ENCODE data around the gene C16orf78.
A peak's percentile ranks its signal among the peaks of the same experiment; 100 is the strongest.

C16orf78 gene

DNA sequence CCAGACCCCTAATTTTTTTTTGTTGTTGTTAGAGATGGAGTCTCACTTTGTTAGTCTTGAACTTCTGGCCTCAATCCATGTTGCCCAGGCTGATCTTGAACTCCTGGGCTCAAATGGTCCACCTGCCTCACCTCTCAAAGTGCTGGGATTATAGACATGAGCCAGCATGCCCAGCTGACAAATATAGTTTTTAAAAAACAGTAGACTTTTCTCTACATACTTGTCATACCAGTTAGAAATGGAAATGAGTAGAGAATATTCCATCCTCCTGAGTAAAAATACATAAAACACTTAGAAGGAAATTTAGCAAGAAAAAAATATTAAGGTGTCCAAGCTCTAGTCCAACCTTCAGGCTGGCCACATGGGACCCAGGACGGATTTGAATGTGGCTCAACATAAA is 21.4 kb downstream of the C16orf78 start:
- no peak for DNase-seq (ENCODE audit: low read depth)

DNA sequence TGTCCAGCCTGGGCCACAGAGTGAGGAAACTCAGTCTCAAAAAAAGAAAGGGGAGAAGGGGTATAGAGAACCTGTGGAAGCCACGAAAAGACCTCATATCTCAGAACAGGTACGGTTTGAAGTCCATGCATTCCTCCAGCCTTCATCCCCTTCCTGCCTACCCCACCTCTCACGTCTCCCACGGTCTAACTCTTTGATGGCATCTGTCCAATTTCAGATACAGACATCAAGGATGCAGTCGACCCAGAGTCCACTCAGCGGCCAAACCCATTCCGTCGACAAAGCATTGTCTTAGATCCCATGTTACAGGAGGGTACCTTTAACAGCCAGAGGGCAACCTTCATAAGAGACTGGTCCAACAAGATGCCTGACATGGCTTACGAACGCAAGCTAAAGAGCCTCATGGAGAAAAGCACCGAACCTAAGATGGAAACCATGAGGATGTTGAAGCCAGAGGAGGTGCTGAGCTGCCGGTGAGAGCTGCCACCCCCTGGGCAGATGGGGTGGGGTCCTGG is 22.7 kb downstream of the C16orf78 start:
- DNase-seq (ENCODE audit: low read depth): no peak

GRCh38 chr16:49398761-49399160 is 25.2 kb downstream of the C16orf78 start:
- no peak for DNase-seq (ENCODE audit: low read depth)

- DNase-seq (ENCODE audit: low read depth): no peak
These were observed 26.2 kb downstream of the C16orf78 start for GRCh38 chr16:49399594-49400364.

DNA sequence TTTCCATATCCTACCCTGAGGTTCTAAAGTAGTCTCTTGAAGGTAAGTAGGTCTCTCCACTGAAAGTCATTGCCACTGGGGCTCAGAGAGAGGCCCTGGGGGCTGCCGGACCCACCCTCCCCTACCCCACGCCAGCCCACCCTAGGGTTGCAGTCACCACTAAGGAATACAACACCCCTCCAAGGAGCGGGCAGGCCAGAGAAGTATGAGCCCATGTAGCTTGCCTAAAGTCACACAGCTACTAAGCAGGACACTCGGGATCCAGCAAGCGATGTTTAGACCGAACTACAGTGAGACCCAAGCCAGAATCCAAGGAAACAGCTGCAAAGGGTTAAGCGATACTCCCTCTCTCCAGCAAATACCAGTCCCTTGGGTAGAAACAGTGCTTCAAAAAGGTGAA is 27.0 kb downstream of the C16orf78 start:
- no peak for DNase-seq (ENCODE audit: low read depth)

DNA sequence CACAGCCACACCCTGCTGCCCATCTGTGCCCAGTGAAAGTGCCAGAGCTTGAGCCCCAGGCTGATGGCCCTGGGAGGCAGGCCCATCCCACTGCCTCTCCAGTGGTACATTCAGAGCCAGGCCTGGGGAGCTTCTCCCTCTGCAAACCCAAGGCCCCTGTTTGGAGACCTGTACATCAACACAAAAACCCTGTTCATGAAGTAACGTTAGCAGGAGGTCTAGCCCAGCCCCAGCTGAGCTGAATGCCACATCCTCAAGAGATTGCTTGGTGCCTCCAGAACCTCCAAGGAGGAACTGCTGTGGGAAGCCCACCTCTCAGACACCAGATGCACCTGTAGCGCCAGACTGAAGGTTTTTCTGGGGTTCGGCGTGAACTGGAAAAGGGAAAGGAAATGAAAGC is 31.5 kb downstream of the C16orf78 start:
- DNase-seq (ENCODE audit: low read depth): no peak

DNA sequence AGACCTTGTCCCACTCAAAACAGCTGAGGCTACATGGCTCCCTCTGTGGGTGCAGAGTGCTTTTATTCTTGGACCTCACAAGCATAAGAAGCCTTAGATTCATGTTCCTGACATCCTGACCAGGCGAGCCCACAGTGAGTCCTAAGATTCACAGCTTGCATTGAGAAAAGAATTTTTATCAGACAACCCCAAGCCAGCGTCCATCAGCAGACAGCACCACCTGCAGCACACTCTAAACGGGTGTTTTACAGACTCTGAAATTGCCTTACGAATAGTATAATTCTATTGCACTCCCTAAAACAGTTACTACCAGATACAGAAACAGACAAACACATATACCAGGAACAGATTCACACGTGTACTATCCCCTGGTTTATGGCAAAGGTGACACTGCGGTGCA is 31.9 kb downstream of the C16orf78 start:
- no peak for DNase-seq (ENCODE audit: low read depth)

DNA sequence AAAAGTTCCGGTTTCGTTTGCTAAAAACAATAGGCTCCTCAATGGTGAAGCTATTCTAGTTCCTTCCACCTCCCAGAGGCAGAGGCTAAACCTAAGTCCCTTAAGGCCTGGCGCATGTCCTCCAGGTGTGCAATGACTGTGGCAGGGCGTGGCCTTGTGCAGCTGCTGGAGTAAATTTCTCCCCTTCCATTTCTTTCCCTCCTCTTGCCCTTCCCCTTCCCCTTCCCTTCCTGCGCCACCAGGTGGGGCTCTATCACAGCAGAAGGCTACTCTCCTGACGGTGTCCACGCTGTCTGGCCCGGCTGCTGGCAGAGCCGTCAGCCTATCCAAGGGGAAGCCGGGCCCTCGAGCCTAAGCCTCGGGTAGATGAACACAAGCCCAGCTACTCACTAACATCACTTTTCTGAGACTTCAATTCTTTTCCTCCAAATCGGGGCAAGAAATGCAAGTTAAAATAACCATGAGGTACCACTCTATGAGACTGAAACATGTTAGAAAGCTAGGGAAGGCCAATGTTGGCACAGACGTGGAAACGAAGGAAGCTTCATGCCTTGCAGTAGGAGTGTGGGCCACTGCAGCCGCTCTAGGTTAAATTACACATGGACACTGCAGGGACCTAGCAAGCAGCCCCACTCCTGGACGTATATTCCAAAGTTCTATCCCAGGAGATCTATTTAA is 34.4 kb downstream of the C16orf78 start:
- DNase-seq (ENCODE audit: low read depth): peak; percentile 58

DNA sequence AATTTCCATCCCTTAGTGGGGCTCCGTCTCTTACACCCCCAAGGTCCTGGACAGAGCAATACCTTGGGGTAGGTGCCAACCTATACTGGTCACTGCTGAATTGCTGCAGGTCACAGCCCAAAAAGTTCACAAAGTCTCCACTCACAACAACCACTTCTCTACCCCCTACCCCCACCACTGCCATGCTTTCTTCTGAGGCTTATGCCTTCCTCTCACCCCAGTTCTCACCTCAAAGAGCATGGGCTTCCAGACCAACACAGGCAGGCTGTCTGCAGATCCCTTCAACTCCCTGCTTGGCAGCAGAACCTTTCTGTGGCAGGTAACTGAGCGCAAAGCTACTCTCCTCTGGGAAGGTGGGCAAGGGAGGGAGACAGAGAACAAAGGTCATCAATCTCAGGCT is 35.5 kb downstream of the C16orf78 start:
- no peak for DNase-seq (ENCODE audit: low read depth)

DNA sequence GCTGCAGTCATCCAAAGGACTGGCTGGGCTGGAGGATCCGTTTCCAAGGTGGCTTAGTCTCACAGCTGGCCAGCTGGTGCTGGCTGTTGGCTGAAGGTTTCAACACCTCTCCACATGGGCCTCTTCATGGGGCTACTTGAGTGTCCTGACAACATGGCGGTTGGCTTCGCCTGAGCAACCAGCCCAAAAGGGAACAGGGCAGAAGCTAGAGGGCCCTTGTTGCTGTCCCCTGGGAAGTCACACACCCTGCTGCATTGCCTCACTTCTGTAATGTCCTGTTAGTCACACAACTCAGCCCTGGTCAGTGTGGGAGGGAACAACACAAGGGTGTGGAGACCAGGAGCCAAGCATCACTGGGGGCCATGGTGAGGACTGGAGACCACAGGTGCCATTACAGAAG is 36.6 kb downstream of the C16orf78 start:
- DNase-seq (ENCODE audit: low read depth): no peak

DNA sequence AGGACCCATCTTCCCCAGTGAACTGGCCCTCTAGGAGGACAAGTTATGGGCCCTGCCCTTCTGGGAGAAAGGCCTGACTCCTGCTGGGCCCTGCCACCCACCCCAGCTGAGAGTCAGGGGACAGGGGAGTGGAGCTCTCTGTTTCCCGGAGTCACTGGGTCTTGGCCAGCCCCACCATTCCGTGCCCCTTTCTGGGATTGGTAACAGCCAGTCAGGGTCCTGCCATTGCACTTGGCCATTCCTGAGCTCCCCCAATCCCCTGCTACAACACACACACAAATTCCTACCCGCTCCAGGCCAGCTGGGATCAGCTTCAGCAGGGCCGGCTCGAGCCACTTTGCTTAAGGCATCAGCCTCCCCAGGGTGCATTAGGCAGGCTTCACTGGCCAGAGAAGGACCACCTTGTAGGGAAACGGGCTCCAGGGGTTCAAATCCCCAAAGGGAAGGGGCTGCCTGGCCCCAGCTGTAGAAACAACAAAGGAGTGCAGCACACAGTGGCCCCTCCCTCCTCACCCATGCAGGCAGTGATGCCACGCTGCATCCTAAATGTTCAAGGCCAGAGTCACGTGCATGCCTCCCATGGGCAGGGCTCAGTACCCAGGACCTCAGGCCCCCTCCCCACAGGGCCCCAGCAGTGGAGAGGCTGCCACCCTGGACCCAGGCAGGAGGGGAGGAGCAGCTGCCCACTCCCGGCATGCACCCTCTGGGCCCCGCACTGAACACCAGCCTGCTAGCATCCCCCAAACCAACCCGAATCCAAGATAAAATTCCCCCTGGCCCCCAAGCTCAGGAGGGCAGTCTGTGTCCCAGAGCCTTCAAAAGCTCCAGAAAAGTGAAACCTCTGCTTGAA is 37.7 kb downstream of the C16orf78 start:
- no peak for DNase-seq (ENCODE audit: low read depth)

GRCh38 chr16:49414671-49415070 is 41.1 kb downstream of the C16orf78 start:
- DNase-seq (ENCODE audit: low read depth): no peak

DNA sequence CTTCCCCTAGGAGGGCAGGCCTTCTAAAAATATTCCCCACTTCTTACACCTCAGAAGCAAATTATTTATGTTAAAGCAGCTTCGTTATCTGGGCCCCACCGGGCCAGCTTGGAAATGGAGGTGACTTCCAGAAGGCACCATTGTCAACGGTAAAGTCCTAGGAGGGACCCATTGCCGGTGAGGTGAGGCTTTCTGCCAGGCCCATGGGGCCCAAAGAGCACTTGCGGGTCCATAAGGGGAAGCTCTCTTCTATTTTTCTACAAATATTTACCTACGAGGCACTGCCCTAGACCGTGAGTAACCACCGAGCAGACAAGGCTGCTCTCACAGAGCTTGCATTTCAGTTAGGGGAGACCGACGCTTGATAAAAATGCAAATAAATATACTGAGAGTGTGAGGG is 41.5 kb downstream of the C16orf78 start:
- no peak for DNase-seq (ENCODE audit: low read depth)

DNA sequence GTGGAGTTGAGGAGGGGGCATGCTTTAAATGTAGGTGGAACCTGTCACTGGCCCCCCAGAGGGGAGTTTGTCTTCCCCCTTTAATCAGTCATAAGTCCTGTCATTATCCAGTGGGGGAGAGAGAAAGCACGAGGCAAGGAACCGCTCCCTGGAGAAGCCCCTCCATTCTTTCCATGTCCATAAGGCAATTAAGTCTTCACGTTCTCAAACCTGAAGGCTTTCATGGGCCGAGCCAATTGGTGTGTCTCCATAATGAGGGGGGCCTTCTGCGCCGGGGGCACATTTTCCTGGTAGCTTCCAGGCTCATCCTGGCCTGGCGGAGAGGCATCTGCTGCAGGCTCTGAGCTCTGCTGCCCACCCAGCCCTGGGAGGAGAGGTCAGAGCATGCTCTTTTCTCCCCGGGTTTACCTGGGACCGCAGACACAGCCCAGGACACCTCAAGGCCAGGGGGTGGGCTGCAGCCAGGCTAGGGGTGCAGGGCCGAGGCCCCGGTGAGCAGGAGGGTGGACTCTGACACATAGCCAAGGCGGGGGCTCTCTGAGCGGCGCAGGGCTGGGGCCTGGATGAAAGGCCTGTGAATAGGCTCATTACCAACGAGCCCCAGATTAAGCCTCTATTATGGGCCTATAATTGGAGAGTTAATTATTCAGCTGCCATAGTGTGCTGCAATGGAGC is 42.5 kb downstream of the C16orf78 start:
- no peak for DNase-seq (ENCODE audit: low read depth)

GRCh38 chr16:49417354-49417753 is 43.8 kb downstream of the C16orf78 start:
- DNase-seq (ENCODE audit: low read depth): no peak

DNA sequence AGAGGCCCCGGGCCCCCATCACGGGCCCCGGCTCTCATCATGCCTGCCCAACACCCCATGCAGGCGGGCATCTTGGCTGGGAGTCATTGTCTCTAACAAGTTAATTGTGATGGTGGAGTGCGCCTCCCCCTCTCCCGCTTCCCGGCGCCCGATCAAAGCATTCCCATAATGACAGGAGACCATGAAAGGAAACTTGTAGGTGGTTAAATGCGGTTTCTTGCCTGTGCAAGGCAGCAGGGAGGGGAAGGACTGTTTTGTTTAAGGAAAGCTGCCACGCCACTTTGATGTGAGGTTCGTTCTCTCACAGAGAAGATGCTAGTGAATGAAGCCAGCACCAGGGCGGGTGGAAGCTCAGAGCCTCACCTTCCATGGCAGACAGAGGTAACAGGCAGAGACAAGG is 45.4 kb downstream of the C16orf78 start:
- no peak for DNase-seq (ENCODE audit: low read depth)

- no peak for DNase-seq (ENCODE audit: low read depth)
These were observed 46.3 kb downstream of the C16orf78 start for GRCh38 chr16:49419862-49420261.

DNA sequence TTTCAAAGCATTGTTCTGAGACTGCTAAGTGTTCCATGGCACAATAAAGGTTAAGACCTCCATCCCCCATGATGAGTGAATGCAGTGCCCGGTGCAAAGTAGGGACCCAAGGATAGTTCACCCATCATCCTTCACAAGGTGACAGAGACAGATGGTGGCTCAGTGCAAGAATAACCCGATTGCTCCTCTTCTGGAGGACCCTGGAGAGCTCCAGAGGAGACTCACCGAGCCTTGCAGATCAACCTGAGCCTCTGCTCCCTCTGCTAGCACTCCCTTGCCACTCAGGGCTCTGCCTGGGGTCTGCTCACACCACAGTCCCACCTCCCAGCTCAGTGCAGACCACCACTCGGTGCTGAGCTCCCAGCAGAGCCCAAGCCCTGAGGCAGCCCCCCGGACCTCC is 49.3 kb downstream of the C16orf78 start:
- no peak for DNase-seq (ENCODE audit: low read depth)

- no peak for DNase-seq (ENCODE audit: low read depth)
These were observed 51.4 kb downstream of the C16orf78 start for GRCh38 chr16:49424961-49425360.

DNA sequence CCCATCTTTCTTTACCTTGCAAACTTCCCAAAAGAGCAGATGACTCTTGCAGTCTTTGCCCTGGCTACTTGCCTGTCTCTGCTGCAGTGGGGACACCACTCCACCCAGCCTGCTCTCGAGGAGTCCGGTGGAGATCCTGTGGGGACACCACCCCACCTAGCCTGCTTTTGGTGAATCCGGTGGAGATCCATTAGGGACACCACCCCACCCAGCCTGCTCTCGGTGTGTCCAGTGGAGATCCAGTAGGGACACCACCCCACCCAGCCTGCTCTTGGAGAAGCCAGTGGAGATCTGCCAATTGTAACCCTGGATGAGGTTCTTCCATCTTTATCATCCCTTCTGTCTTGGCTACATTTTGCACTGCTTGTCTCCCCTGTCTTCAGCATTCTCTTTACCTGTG is 54.2 kb downstream of the C16orf78 start:
- DNase-seq (ENCODE audit: low read depth): no peak

- no peak for DNase-seq (ENCODE audit: low read depth)
These were observed 55.2 kb downstream of the C16orf78 start for GRCh38 chr16:49428808-49429207.

DNA sequence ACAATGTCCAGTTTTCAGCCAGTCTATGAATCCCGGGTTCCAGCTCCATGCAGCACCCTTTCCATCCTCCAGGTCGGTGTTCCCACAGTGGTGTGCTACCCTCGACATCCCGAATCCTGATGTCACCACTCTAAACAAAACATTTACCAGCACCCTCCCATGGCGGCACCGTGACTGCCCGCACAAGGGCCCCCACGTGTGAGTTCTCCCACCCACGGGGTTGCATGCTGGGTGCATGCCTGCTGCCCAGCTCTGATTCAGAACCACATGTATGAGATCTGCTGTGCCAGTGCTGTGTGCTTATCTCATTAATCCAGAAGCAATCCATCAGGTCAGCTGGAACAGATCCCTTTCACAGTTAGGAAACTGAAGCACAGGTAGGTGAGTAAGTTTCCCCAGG is 57.4 kb downstream of the C16orf78 start:
- no peak for DNase-seq (ENCODE audit: low read depth)
